MV-4-11 (cell line): ENCODE data around the gene ULK4.
"Not testable (repeated sequence)": the region's sequence is repeated elsewhere in the genome, so short reads cannot be mapped to it uniquely, and the experiment has no call there.

Experiments used
- DNase-seq: peaks from one replicate; lab custom pipeline; 2025; lab: John Stamatoyannopoulos, UW

The ULK4 gene

DNA sequence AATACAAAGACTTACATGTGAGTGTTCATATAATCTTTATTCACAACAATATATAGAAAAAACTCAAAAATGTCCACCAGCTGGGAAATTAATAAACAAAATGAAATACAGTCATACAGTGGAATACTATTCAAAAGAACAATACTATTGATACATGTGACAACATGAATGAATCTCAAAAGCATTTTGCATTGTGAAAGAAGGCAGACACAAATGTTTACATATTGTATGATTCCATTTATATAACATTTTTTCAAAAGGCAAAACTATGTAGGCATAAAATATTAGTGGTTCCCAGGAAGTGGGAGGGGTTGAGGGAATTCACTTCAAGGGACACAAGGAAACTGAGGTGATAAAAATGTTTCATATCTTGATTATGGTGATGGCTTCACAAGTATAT lies 459.4 kb downstream of the ULK4 start:
- DNase-seq, result no peak

DNA sequence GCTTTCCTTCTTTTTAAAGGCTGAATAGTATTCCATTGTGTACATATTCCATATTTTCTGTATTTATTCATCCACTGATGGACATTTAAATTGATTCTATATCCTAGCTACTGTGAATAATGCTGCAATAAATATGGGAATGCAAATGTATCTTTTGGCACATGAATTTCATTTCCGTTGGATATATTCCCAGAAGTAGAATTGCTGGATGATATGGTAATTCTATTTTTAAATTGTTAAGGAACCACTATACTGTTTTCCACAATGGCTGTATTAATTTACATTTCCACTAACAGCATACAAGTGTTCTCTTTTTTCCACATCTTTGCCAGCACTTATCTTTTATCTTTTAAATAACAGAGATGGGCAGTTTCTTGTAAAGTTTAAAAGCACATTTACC lies 459.9 kb downstream of the ULK4 start:
- no peak for DNase-seq

- DNase-seq, result no peak
Observed at GRCh38 chr3:41498847-41499246, 463.1 kb downstream of the ULK4 start.

DNA sequence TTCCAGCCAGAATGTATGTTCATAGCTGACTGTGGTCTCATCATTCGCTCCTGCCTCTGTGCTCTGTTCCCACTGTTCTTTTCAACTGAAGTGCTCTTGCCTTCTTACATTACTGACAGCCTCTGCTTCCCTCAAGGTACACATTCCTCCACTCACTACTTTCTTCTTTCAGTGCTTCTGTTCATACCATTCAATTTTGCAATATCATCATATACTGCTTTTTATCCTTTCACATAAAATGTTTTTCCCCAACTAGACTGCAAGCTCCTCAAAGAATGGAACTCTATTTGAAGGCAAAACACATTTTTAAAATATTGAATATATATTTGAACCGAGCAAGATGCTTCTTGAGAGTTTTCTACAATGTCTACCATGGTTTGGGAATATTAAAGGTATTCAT lies 471.5 kb downstream of the ULK4 start:
- no peak for DNase-seq

DNA sequence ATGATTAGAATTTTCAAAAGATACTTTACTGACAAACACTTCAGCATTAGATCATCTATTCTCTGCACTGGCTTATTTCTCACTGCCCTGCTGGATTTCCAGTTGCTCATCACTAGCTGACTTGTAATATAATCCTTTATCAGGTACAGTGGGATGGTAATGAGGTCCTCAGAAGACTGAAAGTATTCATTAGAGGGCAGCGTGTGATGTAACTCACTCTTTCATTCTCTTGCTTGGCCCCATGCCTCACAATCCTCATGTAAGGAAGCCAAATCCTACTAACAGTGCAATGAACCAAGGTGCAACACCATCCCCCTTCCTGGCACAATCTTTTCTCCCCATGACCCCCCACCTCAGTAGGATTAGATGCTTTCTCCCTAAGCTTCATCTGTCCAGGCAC lies 472.7 kb downstream of the ULK4 start:
- DNase-seq, result no peak

GRCh38 chr3:41488501-41488900 lies 473.4 kb downstream of the ULK4 start:
- DNase-seq, result no peak

- no peak for DNase-seq
Observed at GRCh38 chr3:41485484-41485883, 476.4 kb downstream of the ULK4 start.

DNA sequence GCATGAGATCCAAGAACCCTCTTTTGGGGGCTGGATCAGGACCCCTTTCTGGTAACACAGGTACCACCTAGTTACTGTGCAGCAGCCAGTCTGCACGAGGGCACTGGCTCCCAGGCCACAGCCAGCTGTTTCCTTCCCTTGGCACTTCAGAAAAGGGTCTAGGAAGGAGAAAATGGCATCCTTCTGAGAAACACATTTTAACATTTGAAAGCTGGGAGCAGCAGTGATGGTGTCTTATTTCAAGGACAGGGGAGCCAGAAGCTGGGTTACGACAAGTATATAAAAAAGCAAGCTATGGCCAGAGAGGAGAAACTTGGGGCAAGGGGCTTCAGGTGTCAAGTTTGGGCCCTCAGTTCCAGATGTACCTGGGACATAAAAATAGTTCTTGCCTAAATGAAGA lies 479.8 kb downstream of the ULK4 start:
- no peak for DNase-seq

DNA sequence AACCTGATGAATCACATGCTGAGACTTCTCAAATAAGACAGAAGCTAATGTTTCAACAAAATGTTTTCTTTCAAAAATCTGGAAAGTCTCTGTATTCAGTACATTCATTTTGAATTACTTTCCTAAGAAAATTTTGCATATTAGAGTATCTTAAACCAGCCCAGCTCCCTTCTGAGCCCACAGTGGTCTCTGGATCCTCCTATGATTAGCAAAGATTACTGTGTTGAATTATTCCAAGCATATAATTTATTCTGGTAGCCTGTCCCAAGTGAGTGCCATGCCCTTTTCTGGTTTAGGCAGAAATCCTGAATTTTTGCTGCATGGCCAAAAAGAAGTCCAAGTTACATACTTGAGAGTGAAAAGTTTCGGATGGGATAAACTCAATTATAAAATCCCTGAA lies 483.6 kb downstream of the ULK4 start:
- no peak for DNase-seq

- no peak for DNase-seq
Observed at GRCh38 chr3:41477399-41478014, 484.4 kb downstream of the ULK4 start.

DNA sequence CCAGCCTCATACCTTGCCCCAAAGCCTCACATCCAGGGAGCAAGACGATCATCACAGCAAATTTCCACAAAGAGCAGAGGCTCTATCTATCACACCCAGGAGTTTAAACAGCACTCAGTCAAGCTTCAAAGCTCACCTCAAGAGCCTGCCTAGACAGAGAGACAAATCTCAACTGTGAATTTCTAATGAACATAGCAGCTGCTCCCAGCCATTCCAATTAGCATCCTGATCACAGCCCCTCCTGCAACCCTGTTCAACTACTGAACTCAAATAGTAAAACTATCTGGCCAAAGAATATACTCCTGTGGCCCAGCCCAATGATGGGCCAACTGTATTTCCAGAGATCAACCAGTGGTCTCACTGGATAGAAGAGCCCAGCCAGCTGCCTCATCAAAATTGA lies 492.8 kb downstream of the ULK4 start:
- no peak for DNase-seq

- DNase-seq, result no peak
Observed at GRCh38 chr3:41467481-41467880, 494.4 kb downstream of the ULK4 start.

- DNase-seq, result no peak
Observed at GRCh38 chr3:41464858-41465257, 497.0 kb downstream of the ULK4 start.

DNA sequence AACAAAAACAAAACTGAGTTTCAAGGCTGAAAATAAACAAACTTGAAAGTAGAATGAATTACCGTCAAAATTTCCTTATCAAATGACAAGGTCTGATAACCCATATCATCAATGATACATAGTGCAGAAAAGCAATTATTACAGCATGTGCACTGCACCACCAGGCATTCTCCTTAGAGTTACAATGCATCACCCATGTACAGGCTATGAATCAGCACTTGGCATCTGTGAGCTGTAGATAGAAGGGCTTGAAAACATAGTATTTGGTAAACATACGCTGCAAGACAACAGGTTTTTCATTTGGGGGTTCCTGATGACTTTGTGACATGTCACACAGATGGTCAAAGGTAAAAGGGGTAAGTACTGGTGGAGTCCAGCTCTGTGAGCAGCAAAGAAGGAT lies 497.5 kb downstream of the ULK4 start:
- DNase-seq, result no peak

GRCh38 chr3:41462103-41462691 lies 499.7 kb downstream of the ULK4 start:
- no peak for DNase-seq

DNA sequence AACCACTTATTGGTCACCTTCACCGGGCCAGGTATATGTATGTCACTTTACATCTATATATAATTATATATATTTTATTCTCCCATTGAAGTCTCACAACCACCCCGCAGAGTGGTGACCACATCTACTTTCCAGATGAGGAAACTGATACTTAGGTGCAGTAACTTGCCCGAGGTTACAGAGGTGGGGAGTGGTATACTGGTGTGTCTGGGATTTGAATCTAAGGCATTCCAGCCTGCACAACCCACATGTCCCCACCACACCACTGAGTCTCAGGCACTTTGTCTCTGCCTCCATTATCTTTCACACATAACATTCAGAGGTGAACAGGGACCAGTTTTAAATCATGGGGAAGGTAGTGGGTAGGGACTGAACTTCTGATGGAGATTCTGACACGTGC lies 501.2 kb downstream of the ULK4 start:
- DNase-seq, result no peak

DNA sequence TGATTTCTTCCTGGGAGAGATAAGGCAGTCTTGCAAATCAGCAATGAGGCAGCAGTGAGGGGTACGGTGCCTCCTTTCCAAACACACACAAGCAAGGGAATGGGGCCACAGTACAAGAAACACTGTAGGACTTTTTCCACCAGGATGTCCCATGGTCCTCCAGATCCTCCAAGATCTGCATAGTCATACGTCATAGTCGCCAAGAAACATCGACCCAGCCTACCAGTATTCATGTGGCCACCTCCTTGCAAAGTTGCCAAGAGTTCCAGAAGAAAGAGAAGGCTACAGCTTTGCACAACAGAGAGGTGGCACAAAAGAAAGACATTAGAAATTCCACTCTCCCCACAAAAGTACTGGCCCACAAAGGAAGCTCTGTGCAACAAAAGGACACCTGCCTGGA lies 504.7 kb downstream of the ULK4 start:
- DNase-seq, result no peak

DNA sequence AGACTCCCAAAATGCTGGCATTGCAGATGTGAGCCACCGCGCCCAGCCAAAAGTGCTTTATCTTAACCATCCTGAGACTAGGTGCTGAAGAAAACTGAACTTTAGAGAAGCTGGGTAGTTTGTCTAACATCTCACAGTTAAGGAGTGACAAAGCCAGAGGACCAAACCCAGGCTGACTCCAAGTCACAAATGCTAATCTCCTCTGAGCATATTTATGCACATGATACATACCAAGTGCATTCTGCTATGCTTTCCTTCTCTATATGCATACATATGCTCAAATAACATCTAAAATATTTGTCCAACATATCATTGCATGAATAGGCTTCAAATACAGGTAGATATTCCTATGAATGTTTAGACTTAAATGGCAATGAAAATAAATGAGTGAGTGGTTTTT lies 505.7 kb downstream of the ULK4 start:
- no peak for DNase-seq

DNA sequence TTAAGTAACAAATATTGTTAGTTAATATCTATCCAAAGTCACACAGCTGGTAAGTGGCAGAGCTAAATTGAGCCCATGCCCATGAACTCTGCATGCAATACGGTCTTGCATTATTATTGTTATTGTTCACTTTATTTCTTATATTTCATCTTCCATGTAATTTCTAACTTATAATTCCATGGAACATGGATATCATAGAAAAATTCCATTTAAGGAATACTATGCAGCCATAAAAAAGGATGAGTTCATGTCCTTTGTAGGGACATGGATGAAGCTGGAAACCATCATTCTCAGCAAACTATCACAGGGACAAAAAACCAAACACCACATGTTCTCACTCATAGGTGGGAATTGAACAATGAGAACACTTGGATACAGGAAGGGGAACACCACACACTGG lies 508.3 kb downstream of the ULK4 start:
- DNase-seq, result not testable (repeated sequence)

DNA sequence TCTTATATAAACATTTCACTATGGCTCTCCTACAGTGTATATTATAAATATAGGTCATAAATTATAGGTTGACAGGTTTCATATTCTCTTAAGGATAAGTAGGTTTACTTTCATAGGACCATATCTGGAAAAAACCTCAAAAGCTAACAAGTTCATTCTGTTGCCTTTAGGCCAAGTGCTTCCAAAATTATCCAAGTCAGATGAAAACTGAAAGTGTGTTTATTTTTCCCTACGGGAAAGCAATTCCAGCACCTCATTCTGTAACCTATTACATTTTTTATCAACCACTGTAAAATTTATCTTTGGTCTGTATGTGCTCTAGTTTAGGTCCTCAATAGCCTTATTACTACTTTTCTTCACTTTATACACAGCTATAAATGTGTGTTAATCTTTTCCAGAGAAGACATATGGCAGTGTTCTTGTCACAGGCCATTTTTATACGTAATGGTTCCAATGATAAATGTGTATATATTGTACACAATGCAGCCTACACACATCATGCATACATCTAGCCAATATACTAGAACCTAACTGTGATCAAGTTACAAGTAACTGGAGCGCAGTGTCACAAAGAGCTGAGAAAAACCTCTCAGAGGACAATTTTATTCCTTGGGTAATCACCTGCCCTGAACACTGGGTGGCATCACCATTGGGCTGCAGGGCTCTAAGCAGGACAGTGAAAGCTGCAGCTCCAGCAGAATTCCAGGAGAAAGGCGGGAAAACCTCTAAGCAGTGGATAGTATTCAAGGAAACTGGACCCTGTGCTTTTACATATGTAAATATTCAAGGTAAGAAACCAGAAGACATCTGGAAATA lies 511.3 kb downstream of the ULK4 start:
- DNase-seq, result no peak

DNA sequence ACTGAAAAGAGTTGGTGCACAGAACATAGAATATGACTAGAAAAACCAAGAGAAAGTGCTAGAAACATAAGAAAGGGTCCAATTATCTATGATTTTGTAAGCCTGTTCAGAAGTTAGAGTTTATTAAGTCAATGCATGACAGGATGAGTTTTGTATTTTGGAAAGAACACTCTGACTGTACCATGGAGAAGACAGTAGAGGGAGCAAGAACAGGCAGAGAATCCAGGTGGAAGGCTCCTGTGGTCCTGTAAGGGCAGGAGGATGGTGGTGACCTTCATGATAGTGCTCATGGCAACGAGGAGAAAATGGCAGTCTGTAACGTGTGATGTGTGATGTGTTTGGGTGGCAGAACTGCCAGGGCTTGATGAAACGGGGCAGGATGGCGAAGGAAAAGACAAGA lies 513.5 kb downstream of the ULK4 start:
- no peak for DNase-seq

- no peak for DNase-seq
Observed at GRCh38 chr3:41447701-41448100, 514.2 kb downstream of the ULK4 start.

DNA sequence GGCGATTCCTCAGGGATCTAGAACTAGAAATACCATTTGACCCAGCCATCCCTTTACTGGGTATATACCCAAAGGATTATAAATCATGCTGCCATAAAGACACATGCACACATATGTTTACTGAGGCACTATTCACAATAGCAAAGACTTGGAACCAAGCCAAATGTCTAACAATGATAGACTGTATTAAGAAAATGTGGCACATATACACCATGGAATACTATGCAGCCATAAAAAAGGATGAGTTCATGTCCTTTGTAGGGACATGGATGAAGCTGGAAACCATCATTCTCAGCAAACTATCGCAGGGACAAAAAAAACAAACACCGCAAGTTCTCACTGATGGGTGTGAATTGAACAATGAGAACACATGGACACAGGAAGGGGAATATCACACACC lies 515.6 kb downstream of the ULK4 start:
- not testable (repeated sequence) for DNase-seq

DNA sequence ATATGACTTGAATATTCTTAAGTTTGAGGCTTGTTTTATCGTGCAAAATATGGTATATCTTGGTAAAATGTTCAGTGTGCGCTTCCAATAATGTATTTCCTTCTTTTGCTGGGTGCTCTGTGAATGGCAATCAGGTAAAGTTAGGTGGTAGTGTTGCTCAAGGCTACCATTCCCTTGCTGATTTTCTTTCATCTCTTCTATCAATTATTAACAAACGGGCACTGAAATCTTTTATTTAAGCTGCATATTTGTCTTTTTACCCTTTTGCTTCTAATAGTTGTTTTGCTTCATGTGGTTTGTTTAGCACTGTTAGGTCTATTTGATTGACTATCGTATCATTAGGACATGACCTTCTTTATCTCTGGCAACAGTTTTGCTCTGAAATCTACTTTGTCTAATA lies 520.3 kb downstream of the ULK4 start:
- no peak for DNase-seq
